NCI-H146 (cell line): ENCODE measurements around the gene ALS2CL.

Source experiments
- DNase-seq: peaks from one replicate; lab custom pipeline; 2025; lab: John Stamatoyannopoulos, UW

Gene ALS2CL

DNA sequence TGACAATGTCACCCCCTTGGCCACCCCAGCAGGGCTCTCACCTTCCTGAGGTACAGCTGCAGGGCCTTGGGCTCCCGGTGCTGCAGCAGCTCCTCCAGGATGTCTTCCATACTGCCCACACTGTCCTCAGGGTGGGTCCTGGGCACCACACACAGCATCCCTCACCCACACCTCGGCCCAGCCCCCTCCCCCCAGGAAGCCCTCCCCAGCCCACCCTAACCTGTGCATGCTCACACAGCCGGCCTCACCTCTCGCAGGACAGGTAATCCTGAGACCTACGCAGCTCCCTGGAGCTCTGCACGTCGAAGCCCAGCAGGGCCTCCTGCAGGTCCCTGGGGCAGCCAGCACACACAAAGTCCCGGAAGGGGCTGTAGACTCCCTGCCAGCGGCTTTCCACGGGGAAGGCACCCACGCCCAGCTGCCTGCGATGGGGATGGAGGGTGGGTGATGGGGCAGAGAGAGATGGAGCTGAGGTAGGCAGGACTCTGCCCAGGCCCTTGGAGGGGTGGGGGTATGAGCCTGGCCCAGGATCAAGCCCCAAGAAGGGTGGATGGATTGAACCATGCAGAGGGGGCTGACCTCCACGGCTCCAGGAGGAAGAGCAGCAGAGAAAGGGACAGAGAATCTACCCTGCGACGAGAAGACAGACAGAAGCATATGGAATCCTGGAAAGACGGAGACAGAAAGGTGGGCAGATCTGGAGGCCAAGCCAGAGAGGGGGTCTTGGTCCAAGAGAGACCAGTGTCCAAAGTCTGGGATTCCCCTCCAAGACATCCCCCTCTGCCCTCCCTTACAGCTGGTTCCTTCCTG lies 16.7 kb downstream of the ALS2CL start:
- DNase-seq, result no peak

- peak; percentile 25 for DNase-seq
Observed at GRCh38 chr3:46675843-46676567, 17.5 kb downstream of the ALS2CL start.

GRCh38 chr3:46675426-46675825 lies 18.1 kb downstream of the ALS2CL start:
- no peak for DNase-seq

DNA sequence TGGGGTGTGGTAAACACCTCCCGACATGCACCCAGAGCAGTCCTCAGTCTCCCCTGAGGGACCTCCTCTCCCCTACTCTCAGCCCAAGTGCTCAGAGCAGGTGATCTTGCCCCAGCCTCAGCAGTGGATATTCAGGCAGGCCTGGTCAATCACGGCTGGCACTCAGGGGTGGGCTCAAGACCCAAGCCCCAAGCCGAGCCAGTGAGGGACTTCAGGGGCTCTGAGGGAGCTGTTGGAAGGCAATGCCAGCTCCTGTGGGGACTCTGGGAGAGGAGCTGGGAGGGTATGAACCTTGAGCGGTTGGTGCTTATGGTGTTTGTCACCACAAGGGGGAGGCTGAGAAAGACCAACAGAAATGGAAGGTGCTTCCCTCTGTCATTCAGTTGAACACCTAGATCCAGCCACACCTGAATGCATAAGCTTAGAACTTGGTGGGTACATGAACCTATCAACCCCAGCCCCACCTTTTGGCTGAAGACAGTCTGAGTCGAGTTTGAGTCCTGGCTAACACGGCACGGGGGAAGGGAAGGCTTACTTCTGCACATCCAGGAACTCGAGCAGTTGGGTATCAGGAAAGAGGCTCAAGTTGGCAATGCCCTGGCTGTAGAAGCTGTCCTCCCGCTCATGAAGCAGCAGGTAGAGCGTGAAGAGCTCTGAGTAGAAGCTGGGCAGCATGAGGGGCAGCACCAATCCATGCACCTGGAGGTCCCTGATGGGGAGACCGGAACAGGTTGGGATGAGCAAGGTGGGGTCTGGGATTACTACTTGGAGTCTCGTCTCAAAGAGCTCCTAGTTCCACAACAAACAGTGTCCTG lies 19.2 kb downstream of the ALS2CL start:
- DNase-seq, result no peak

DNA sequence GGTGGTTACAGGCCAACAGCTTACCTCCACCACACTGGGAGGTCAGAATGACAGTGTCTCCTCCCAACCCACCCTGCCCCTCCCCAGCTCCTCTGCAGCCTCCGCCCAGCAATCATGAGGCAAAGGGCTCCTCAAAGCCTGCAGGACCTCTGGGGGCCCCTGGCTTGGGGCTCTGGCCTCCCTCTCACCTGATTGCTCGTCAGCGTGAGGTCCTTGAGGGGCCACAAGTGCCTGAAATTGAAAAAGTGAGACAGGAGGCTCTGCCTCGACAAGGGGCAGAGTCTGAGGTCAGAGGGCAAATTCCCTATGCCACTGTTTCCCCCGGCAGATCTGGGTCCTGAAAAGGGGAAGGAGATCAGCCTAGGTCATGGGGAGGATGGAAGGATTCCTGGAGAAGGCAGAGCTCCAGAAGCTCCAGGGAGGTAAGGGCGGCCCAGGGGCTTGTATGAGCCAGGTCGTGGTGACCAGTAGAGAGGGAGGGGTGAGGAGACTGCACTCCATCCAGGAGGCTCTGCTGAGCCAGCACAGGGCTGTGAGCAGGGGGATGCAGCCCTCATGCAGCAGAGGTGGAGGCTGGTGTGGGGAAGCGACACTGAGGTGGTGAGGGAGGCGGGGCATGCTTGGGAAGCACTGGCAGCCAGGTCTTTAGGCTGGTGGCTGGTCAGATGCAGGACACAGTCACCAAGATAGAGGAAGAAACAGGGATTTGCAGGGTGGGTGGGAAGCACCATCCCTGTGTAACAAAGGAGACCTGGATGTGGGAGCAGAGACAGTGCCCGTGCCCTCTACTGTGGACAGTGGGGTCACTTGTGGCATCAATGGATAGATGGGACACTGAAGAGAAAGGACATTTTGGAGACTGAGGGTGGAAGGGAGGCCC lies 20.1 kb downstream of the ALS2CL start:
- no peak for DNase-seq

DNA sequence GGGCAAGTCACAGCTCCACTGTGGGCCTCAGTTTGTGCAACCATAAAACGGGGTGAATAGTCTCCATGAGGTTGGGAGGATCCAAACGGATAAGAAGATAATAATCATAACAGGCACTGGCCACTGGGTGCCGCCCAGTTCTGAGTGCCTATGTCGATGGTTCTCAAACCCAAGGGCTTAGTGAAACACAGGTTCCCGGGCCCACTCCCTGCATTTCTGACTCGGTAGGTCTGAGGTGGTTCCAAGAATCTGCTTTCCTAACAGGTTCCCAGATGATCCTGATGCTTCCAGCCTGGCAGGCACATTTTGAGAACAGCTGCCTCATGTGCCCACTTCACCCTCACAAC lies 21.2 kb downstream of the ALS2CL start:
- no peak for DNase-seq

DNA sequence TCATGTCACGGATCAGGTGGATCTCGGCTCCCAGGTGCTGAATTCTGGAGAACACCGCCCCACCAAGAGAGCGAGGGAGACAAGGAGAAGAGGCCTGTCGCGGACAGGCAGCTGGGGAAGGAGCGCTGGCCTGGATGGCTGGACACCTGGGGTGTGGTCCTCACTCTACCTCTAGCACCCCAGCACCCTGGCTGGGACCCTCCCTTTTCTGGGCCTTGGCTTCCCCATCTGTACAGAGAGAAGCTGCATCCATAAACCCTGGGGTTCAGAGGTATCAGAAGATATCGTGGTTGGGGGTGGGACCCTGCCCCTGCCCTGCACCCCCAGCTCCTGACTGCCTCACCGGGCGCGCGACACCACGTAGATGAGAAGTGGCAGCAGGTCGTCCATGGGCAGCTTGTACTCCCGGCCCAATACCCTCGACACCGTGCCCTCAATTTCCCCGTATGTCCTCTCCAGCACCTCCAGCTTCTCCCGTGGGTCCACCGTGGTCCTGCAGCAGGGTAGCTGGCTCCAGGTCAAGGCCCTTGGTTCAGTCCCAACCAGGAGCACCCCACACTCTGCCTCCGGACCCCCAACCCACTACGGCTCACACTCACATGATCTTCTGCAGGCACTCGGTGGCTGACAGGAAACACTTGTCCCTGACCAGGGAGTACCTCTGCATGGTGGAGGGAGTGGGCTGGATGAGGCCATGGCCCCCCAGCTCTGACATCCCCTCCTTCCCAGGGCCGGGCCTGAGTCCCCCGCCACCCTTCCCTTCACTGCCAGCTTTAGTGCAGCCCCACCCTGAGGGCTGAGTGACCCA lies 21.7 kb downstream of the ALS2CL start:
- DNase-seq, result no peak

GRCh38 chr3:46670891-46671427 lies 22.5 kb downstream of the ALS2CL start:
- DNase-seq, result no peak

GRCh38 chr3:46670000-46670890 lies 23.2 kb downstream of the ALS2CL start:
- DNase-seq, result no peak

GRCh38 chr3:46669191-46669999 lies 24.1 kb downstream of the ALS2CL start:
- DNase-seq, result no peak

GRCh38 chr3:46668591-46668990 lies 24.9 kb downstream of the ALS2CL start:
- no peak for DNase-seq

GRCh38 chr3:46668116-46668515 lies 25.4 kb downstream of the ALS2CL start:
- DNase-seq, result no peak

DNA sequence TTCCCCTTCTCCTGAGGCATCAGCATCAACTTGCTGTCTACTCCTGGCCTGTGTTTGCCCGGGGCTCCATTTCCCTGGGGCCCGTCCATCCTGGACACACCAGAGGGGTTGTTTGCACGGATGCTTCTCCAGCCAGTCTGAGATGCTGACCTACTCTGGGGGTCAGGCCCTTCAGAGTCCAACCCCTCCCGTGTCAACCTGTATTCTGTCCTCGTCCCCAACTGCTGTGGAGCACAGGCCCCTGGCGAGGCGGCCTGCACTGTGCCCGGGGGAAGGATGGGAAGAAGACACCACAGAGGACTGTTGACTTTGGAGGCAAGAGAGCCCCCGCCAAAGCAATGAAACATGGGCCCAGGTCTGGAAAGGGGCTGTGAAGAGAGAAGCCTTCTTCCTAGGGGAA lies 25.8 kb downstream of the ALS2CL start:
- no peak for DNase-seq

- no peak for DNase-seq
Observed at GRCh38 chr3:46667061-46667621, 26.3 kb downstream of the ALS2CL start.

- no peak for DNase-seq
Observed at GRCh38 chr3:46666453-46666845, 27.0 kb downstream of the ALS2CL start.

- DNase-seq, result peak; percentile 71
Observed at GRCh38 chr3:46665763-46666452, 27.6 kb downstream of the ALS2CL start.

DNA sequence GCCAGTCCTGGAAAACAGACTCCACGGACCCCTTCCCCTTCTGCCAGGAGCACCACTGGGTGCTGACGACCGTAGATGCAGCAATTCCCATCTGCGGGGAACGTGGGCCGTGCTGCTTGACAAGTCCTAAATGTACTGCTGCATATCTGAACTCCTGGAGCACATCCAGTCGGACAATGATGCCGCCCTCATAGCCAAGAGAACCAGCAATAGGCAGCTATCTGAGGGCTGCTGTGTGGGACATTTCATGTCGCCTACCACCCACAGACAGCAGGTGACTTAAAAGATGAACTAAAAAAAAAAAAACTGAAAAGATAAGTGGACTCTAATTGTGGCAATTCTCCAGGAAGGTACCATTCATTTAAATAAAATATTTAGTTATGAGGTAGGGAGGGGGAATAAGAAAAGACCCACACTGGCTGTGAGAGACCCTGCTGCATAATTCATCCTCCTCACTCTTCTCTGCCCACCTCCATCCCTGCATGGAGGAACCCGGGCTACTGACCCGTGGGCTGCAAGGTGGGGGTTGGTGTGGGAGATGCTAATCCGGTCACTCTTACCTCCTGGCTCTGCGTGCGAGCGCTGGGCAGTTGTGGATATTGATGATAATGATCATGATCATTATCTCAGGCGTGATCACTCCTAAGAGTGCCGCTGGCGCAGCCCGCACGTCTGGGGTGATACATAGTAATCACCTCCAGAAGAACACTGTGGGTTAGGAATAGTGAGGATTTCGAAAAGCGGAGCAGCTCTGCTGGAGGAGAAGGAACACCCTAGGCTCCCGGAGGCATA lies 28.3 kb downstream of the ALS2CL start:
- DNase-seq, result no peak
